GF-D8 (cell line): ENCODE results near the gene MRPL34.
"Not testable (repeated sequence)": the region's sequence is repeated elsewhere in the genome, so short reads cannot be mapped to it uniquely, and the experiment has no call there.

Experiments
- DNase-seq: peaks from one replicate; lab custom pipeline; 2025; lab: John Stamatoyannopoulos, UW

MRPL34 gene

GRCh38 chr19:17305517-17306284 lies at the start of gene MRPL34:
Gene MRPL34, plus strand, starts transcription at chr19:17305872. Its CDS starts 21 bp downstream, at chr19:17305893.
- DNase-seq, result peak; percentile 99

GRCh38 chr19:17256130-17256529 lies 49.5 kb upstream of the MRPL34 start:
- DNase-seq, result no peak

GRCh38 chr19:17259118-17259780 lies 46.4 kb upstream of the MRPL34 start:
- no peak for DNase-seq

- no peak for DNase-seq
Observed at GRCh38 chr19:17259934-17260333, 45.7 kb upstream of the MRPL34 start.

- peak; percentile 63 for DNase-seq
Observed at GRCh38 chr19:17260842-17261325, 44.8 kb upstream of the MRPL34 start.

- no peak for DNase-seq
Observed at GRCh38 chr19:17262557-17262956, 43.1 kb upstream of the MRPL34 start.

- no peak for DNase-seq
Observed at GRCh38 chr19:17263712-17264640, 41.7 kb upstream of the MRPL34 start.

- no peak for DNase-seq
Observed at GRCh38 chr19:17264641-17264979, 41.1 kb upstream of the MRPL34 start, which contains the start of gene USHBP1. Gene USHBP1, minus strand, starts transcription at chr19:17264745. Its CDS starts 446 bp downstream, at chr19:17264299.

GRCh38 chr19:17266026-17266425 lies 39.6 kb upstream of the MRPL34 start:
- DNase-seq, result no peak

GRCh38 chr19:17266589-17266974 lies 39.1 kb upstream of the MRPL34 start:
- no peak for DNase-seq

GRCh38 chr19:17266975-17267788 lies 38.5 kb upstream of the MRPL34 start, which contains the start of gene BABAM1:
Gene BABAM1, plus strand, starts transcription at chr19:17267443. Its CDS starts 1,364 bp downstream, at chr19:17268807.
- peak; percentile 99 for DNase-seq

- no peak for DNase-seq
Observed at GRCh38 chr19:17268754-17269153, 36.9 kb upstream of the MRPL34 start.

GRCh38 chr19:17274892-17275291 lies 30.8 kb upstream of the MRPL34 start:
- DNase-seq, result not testable (repeated sequence)

GRCh38 chr19:17275441-17276175 lies 30.1 kb upstream of the MRPL34 start:
- no peak for DNase-seq

- no peak for DNase-seq
Observed at GRCh38 chr19:17279436-17279835, 26.2 kb upstream of the MRPL34 start.

- peak; percentile 77 for DNase-seq
Observed at GRCh38 chr19:17281391-17282304, 24.0 kb upstream of the MRPL34 start, which contains the start of gene ANKLE1. Gene ANKLE1, plus strand, starts transcription at chr19:17281901. Its CDS starts 20 bp downstream, at chr19:17281921.

- peak; percentile 49 for DNase-seq
Observed at GRCh38 chr19:17282488-17283125, 23.1 kb upstream of the MRPL34 start.

- DNase-seq, result no peak
Observed at GRCh38 chr19:17283504-17283996, 22.1 kb upstream of the MRPL34 start.
